HepG2 (cell line): ENCODE measurements around the gene SMLR1. TPM values are rescaled to one million over a fixed set of nuclear protein-coding genes. Genes with fewer than 3 reads are reported as not detected.

ENCODE experiments used
- DNMT3B ChIP-seq: conservative IDR thresholded peaks from 2 replicates; pipeline ENCODE4 v1.6.1; 2016; ENCODE audit warnings: missing biosample characterization, control low read depth
- EHMT2 ChIP-seq: fragments of 200-600 bp; sonication (generic); IDR thresholded peaks from 2 replicates; pipeline ENCODE4 v1.7.0; 2017; ENCODE audit warnings: antibody characterized with exemption, low read depth, low read length, borderline replicate concordance
- IRX3 ChIP-seq: sonication (generic); formaldehyde crosslinking; IDR thresholded peaks from 2 replicates; pipeline ENCODE4 v1.8.1; 2023; ENCODE audit warnings: mild to moderate bottlenecking, low read depth, missing genetic modification reagents, borderline replicate concordance
- PPARG ChIP-seq: conservative IDR thresholded peaks from 2 replicates; pipeline ENCODE4 v1.6.1; 2016; ENCODE audit warnings: missing biosample characterization, missing genetic modification reagents
- SATB2 ChIP-seq: sonication (generic); formaldehyde crosslinking; IDR thresholded peaks from 2 replicates; pipeline ENCODE4 v1.5.0; 2020; ENCODE audit warnings: missing genetic modification reagents
- SMARCE1 ChIP-seq: fragments of 450-650 bp; IDR thresholded peaks from 2 replicates; pipeline ENCODE4 v1.6.1; 2017; ENCODE audit warnings: borderline replicate concordance
- TBX3 ChIP-seq: fragments of 450-650 bp; IDR thresholded peaks from 2 replicates; pipeline ENCODE4 v1.6.1; 2017; ENCODE audit warnings: antibody characterized with exemption, mild to moderate bottlenecking, inconsistent platforms, borderline replicate concordance
- ZNF282 ChIP-seq: fragments of 450-650 bp; IDR thresholded peaks from 2 replicates; pipeline ENCODE4 v1.6.1; 2018; ENCODE audit not compliant: partially characterized antibody
- ZNF333 ChIP-seq: sonication (generic); formaldehyde crosslinking; IDR thresholded peaks from 2 replicates; pipeline ENCODE4 v1.4.0; 2020; ENCODE audit warnings: mild to moderate bottlenecking, missing genetic modification reagents, borderline replicate concordance
- ZNF460 ChIP-seq: sonication (generic); formaldehyde crosslinking; IDR thresholded peaks from 2 replicates; pipeline ENCODE4 v1.5.1; 2020; ENCODE audit warnings: missing genetic modification reagents, mild to moderate bottlenecking, borderline replicate concordance
- ZNF547 ChIP-seq: sonication (generic); formaldehyde crosslinking; IDR thresholded peaks from 2 replicates; pipeline ENCODE4 v1.5.1; 2020; ENCODE audit warnings: mild to moderate bottlenecking, missing genetic modification reagents
- ZNF724P ChIP-seq: sonication (generic); formaldehyde crosslinking; IDR thresholded peaks from 2 replicates; pipeline ENCODE4 v1.8.0; 2022; ENCODE audit warnings: missing genetic modification reagents, borderline replicate concordance
- polyA plus RNA-seq, 8 experiments: library from polyadenylated mRNA; depleted of rRNA in 3 of 8; stranded (reverse) in 7 of 8; unstranded in 1 of 8; fragments of >200 nt; fragmentation: Illumina TruSeq in 4 of 8; extraction: Trizol in 4 of 8; gene quantifications; 2 replicates each; pipeline versions ENCODE4 v1.2.1 to v1.2.3, GENCODE V29; 2011 to 2016; ENCODE audit warnings: low read depth in 4 of 8, missing spikeins in 1 of 8, mixed read lengths in 1 of 8; ENCODE audit not compliant: insufficient read depth in 1 of 8
- total RNA-seq, 5 experiments: library from RNA; depleted of rRNA; stranded (reverse); fragments of >200 nt; fragmentation: Illumina TruSeq; extraction: Trizol; gene quantifications; 2 replicates each; pipeline ENCODE4 v1.2.3, GENCODE V29; 2016; ENCODE audit warnings: low read depth in 1 of 5
- TF ChIP-seq, protein P1 (sequence below): sonication (generic); formaldehyde crosslinking; IDR thresholded peaks from 2 replicates; pipeline ENCODE4 v1.9.0; 2021; ENCODE audit warnings: missing genetic modification reagents, mild to moderate bottlenecking, borderline replicate concordance
- TF ChIP-seq, protein P2 (sequence below): sonication (generic); formaldehyde crosslinking; IDR thresholded peaks from 2 replicates; pipeline ENCODE4 v1.4.0; 2020; ENCODE audit warnings: mild to moderate bottlenecking, missing genetic modification reagents, borderline replicate concordance
- TF ChIP-seq, protein P3 (sequence below): IDR thresholded peaks from 2 replicates; pipeline ENCODE4 v1.6.1; 2016; ENCODE audit warnings: low read depth, borderline replicate concordance
- TF ChIP-seq, protein P4 (sequence below): sonication (generic); formaldehyde crosslinking; IDR thresholded peaks from 2 replicates; pipeline ENCODE4 v1.5.0; 2020; ENCODE audit warnings: mild to moderate bottlenecking, missing genetic modification reagents

SMLR1 gene
- total and polyA plus RNA-seq, 2 of the 13 experiments (the other 11 are each of a cell fraction or from before 2014, with no cell fraction given): 41.8 to 104 TPM

DNA sequence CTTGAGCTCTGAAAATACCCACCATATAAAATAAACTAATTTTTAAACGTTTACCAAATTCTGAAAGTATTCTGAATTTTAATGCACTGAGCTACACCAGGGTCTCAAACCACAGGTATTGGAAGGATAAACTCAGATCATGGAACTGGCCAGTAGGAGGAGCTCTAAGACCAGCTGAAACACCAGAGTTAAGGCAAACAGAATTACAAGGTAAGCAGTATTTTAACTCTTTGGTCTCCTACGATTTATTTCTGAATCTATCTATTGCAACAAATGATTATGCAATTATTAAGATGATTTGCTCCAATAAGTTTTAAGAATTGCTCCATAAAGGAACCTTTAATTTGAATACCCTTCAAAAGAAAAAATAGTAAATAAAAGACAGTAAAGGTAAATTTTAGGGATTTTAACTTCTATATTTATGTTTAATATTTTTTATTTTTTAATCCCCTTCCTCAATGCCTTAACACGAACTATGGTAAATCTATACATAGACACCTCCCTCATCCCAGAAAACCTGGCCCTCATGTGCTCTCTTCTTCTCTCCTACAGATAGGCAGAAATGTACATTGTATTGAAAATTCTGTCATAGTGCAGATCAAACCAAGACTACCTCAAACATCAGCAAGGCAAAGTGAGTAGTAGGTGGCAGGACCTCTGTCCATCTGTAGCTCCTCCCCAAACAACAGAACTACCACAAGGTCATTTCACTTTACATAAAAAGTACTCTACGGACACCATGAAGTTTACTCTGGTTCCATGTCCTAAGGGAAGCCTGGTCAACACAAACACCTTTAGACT, 58.4 kb downstream of the SMLR1 start (continued):
- TF ChIP-seq, protein P1, sequence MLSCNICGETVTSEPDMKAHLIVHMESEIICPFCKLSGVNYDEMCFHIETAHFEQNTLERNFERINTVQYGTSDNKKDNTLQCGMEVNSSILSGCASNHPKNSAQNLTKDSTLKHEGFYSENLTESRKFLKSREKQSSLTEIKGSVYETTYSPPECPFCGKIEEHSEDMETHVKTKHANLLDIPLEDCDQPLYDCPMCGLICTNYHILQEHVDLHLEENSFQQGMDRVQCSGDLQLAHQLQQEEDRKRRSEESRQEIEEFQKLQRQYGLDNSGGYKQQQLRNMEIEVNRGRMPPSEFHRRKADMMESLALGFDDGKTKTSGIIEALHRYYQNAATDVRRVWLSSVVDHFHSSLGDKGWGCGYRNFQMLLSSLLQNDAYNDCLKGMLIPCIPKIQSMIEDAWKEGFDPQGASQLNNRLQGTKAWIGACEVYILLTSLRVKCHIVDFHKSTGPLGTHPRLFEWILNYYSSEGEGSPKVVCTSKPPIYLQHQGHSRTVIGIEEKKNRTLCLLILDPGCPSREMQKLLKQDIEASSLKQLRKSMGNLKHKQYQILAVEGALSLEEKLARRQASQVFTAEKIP (CRISPR knock-in tag): no peak
- TF ChIP-seq IRX3 (no peak), ZNF282 (no peak), EHMT2 (no peak), TBX3 (no peak), ZNF333 (CRISPR knock-in tag) (no peak), SATB2 (CRISPR knock-in tag) (no peak), ZNF724P (CRISPR knock-in tag) (no peak), ZNF460 (CRISPR knock-in tag) (no peak), SMARCE1 (no peak), ZNF547 (CRISPR knock-in tag) (no peak), DNMT3B (0 out of 2 replicates have a peak, but pooled peaks have one; percentile 47), PPARG (CRISPR knock-in tag) (peak; percentile 70)
- TF ChIP-seq, protein P2, sequence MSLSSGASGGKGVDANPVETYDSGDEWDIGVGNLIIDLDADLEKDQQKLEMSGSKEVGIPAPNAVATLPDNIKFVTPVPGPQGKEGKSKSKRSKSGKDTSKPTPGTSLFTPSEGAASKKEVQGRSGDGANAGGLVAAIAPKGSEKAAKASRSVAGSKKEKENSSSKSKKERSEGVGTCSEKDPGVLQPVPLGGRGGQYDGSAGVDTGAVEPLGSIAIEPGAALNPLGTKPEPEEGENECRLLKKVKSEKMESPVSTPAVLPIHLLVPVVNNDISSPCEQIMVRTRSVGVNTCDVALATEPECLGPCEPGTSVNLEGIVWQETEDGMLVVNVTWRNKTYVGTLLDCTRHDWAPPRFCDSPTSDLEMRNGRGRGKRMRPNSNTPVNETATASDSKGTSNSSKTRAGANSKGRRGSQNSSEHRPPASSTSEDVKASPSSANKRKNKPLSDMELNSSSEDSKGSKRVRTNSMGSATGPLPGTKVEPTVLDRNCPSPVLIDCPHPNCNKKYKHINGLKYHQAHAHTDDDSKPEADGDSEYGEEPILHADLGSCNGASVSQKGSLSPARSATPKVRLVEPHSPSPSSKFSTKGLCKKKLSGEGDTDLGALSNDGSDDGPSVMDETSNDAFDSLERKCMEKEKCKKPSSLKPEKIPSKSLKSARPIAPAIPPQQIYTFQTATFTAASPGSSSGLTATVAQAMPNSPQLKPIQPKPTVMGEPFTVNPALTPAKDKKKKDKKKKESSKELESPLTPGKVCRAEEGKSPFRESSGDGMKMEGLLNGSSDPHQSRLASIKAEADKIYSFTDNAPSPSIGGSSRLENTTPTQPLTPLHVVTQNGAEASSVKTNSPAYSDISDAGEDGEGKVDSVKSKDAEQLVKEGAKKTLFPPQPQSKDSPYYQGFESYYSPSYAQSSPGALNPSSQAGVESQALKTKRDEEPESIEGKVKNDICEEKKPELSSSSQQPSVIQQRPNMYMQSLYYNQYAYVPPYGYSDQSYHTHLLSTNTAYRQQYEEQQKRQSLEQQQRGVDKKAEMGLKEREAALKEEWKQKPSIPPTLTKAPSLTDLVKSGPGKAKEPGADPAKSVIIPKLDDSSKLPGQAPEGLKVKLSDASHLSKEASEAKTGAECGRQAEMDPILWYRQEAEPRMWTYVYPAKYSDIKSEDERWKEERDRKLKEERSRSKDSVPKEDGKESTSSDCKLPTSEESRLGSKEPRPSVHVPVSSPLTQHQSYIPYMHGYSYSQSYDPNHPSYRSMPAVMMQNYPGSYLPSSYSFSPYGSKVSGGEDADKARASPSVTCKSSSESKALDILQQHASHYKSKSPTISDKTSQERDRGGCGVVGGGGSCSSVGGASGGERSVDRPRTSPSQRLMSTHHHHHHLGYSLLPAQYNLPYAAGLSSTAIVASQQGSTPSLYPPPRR (CRISPR knock-in tag): no peak
- TF ChIP-seq, protein P3, sequence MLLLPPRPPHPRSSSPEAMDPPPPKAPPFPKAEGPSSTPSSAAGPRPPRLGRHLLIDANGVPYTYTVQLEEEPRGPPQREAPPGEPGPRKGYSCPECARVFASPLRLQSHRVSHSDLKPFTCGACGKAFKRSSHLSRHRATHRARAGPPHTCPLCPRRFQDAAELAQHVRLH (CRISPR knock-in tag): no peak
- TF ChIP-seq, protein P4, sequence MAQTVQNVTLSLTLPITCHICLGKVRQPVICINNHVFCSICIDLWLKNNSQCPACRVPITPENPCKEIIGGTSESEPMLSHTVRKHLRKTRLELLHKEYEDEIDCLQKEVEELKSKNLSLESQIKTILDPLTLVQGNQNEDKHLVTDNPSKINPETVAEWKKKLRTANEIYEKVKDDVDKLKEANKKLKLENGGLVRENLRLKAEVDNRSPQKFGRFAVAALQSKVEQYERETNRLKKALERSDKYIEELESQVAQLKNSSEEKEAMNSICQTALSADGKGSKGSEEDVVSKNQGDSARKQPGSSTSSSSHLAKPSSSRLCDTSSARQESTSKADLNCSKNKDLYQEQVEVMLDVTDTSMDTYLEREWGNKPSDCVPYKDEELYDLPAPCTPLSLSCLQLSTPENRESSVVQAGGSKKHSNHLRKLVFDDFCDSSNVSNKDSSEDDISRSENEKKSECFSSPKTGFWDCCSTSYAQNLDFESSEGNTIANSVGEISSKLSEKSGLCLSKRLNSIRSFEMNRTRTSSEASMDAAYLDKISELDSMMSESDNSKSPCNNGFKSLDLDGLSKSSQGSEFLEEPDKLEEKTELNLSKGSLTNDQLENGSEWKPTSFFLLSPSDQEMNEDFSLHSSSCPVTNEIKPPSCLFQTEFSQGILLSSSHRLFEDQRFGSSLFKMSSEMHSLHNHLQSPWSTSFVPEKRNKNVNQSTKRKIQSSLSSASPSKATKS (CRISPR knock-in tag): no peak
